ENCODE data around the gene CTF1.

GRCh38 chr16:30867747-30868146 lies 28.7 kb upstream of the CTF1 start:
- TF ChIP-seq CTCF (IDR thresholded peaks at IDR 0.05; ENCODE audit: low read length) (peak; percentile 26), EZH2 (optimal IDR thresholded peaks at IDR 0.05; ENCODE audit: low read depth, low read length) (no peak)
